Measurements from ENCODE around the gene CPVL. TPM values are rescaled to one million over a fixed set of nuclear protein-coding genes. Genes with fewer than 3 reads are reported as not detected.

Gene CPVL
- total and polyA plus RNA-seq, 8 donors, result 6.8 to 40.8 (median 11.2) TPM

DNA sequence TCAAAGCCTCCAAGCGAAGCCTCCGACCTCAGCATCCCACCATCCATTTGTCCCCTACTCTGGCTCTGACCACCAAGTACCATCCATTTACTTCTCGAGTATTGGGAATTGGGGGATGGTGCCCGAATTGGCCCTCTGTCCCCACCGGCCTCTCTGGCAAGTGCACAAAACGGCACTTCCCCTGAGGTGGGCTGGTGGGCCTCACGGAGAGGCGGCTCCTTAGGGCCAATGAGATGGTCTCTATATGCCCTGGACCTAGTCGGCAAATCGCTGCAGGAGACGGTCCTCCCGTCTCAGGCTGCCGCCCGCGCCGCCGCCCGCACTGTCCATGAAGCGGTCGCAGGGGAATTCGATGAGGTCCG lies 191.0 kb downstream of the CPVL start:
- intact Hi-C loops (cut with DNase I), result loop anchor here in 1 of 2 donors (10.0 kb wide), 1 partner anchor 149 kb away; no protein-coding TSS in a partner anchor

DNA sequence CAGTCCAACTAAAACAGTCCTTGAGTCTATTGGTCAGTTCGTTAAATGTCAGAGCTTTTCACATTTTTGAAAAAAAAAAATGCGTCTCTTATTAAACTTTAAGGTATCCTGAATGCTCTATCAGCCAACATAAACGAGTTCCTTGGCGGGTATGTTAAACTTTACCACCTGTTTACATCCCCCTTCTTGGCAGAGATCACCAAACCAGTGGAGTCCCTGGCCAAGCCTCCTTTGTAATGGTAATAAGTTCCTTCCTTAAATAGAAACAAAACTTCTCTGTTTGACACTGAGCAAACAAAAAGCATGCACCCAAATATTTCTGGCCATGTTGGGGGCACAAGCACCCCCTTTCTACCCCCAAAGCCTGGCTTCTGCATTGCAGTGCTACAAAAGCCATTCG lies 191.4 kb downstream of the CPVL start:
- peaks cover 17 to 63% of the 10 kb centered on the region in 2 donors for H3K27me3 ChIP-seq
- no peak overlapping the region for H3K4me3 ChIP-seq
- no peaks in the 10 kb centered on the region for H3K36me3 ChIP-seq
- peaks cover 32 to 41% of the 10 kb centered on the region in 2 donors for H3K4me1 ChIP-seq
- ATAC-seq (no peak), DNase-seq (no peak)
- no peak for TF ChIP-seq CTCF (IDR thresholded peaks at IDR 0.05)
- no peaks in the 10 kb centered on the region for H3K9me3 ChIP-seq
- intact Hi-C loops (cut with DNase I), result loop anchor here in 1 of 2 donors (10.0 kb wide), 1 partner anchor 150 kb away; no protein-coding TSS in a partner anchor
- H3K27ac ChIP-seq, result no peak overlapping the region

More for the DNA sequence above, 191.0 kb downstream of the CPVL start:
- Histone ChIP-seq H3K4me1 (peaks cover 32 to 41% of the 10 kb centered on the region in 2 donors), H3K36me3 (no peaks in the 10 kb centered on the region), H3K9me3 (no peaks in the 10 kb centered on the region), H3K27me3 (peaks cover 17 to 66% of the 10 kb centered on the region in 2 donors), H3K4me3 (peak overlapping the region; percentile 40 to 43), H3K27ac (no peak overlapping the region)
- no peak for DNase-seq
- TF ChIP-seq CTCF (IDR thresholded peaks at IDR 0.05), result no peak
- ATAC-seq, result no peak

GRCh38 chr7:28954471-28954870 lies 191.9 kb downstream of the CPVL start:
- Histone ChIP-seq H3K27me3 (peaks cover 17 to 60% of the 10 kb centered on the region in 2 donors), H3K4me1 (peaks cover 32 to 41% of the 10 kb centered on the region in 2 donors), H3K9me3 (no peaks in the 10 kb centered on the region), H3K4me3 (no peak overlapping the region), H3K36me3 (no peaks in the 10 kb centered on the region), H3K27ac (no peak overlapping the region)
- ATAC-seq, result no peak
- DNase-seq, result no peak
- TF ChIP-seq CTCF (IDR thresholded peaks at IDR 0.05), result no peak
- intact Hi-C loops (cut with DNase I), result loop anchor here in 1 of 2 donors (10.0 kb wide), 1 partner anchor 150 kb away; no protein-coding TSS in a partner anchor

GRCh38 chr7:28953633-28954032 lies 192.7 kb downstream of the CPVL start:
- no peak for TF ChIP-seq CTCF (IDR thresholded peaks at IDR 0.05)
- DNase-seq (peak in 2 of 4 donors; percentile 80 to 87), ATAC-seq (no peak)
- H3K27me3 ChIP-seq, result peaks cover 17 to 60% of the 10 kb centered on the region in 2 donors
- H3K4me1 ChIP-seq, result peaks cover 32 to 36% of the 10 kb centered on the region in 2 donors
- no peak overlapping the region for H3K4me3 ChIP-seq
- intact Hi-C loops (cut with DNase I), result loop anchor here in 1 of 2 donors (10.0 kb wide), 1 partner anchor 151 kb away; no protein-coding TSS in a partner anchor
- H3K36me3 ChIP-seq, result no peaks in the 10 kb centered on the region
- no peaks in the 10 kb centered on the region for H3K9me3 ChIP-seq
- peak overlapping the region in 1 of 2 donors; percentile 40 for H3K27ac ChIP-seq

Other genes starting within 250 kb of the CPVL start
- 1 to 10 TPM; 2.9 to 6.9 TPM for gene TRIL, start 188.2 kb downstream of the CPVL start, total RNA-seq
- 10 to 100 TPM; 35.7 to 58.2 (median 50.9) TPM for gene TRIL, start 188.2 kb downstream of the CPVL start, polyA plus RNA-seq (ENCODE audit: insufficient read length in 6 of 6)
- 1 to 10 TPM; 5.5 to 8.9 TPM for gene CHN2, start 48.2 kb upstream of the CPVL start, total RNA-seq
- gene CHN2, start 48.2 kb upstream of the CPVL start, polyA plus RNA-seq (ENCODE audit: insufficient read length in 6 of 6), result 1 to 10 TPM; 2.8 to 4.9 (median 4.0) TPM

Measured in left lung (tissue), 10 donors.